H7 (cell line): ENCODE data around the gene BBS1. TPM values are rescaled to one million over a fixed set of nuclear protein-coding genes. Genes with fewer than 3 reads are reported as not detected.

ENCODE experiments used
- DNase-seq: peaks from one replicate; pipeline ENCODE4 v3.0.0; 2012
- H3K27me3 ChIP-seq: 2 replicates; pipeline ENCODE4 v1.6.0; 2011; ENCODE audit warnings: mild to moderate bottlenecking, low read length; ENCODE audit not compliant: control insufficient read depth, insufficient read depth
- H3K36me3 ChIP-seq: replicated peaks from 2 replicates; pipeline ENCODE4 v1.5.1; 2011; ENCODE audit warnings: low read length; ENCODE audit not compliant: control insufficient read depth, insufficient read depth
- H3K4me3 ChIP-seq: 2 replicates; pipeline ENCODE4 v1.5.1; 2011; ENCODE audit warnings: low read depth, mild to moderate bottlenecking, control low read depth, low read length, moderate library complexity; ENCODE audit not compliant: insufficient read depth
- total RNA-seq: library from RNA; depleted of rRNA; stranded (reverse); fragments of >200 nt; shearing (Covaris generic); gene quantifications from 2 replicates; pipeline ENCODE4 v1.2.3, GENCODE V29; 2014

The BBS1 gene
- total RNA-seq, 1 experiment from 2014 or later: 25.4 TPM

- Histone ChIP-seq H3K27me3 (peaks cover 3% of the 10 kb centered on the region; the same call in 1 of the 2 replicates), H3K36me3 (peaks cover 4% of the 10 kb centered on the region), H3K4me3 (no peak overlapping the region)
- no peak for DNase-seq
These were observed 38.4 kb upstream of the BBS1 start for GRCh38 chr11:66472054-66472453.

- Histone ChIP-seq H3K36me3 (peaks cover 4% of the 10 kb centered on the region), H3K4me3 (no peak overlapping the region), H3K27me3 (no peaks in the 10 kb centered on the region)
- no peak for DNase-seq
These were observed 37.3 kb upstream of the BBS1 start for GRCh38 chr11:66473167-66473566.

- DNase-seq: peak; percentile 24
These were observed 36.6 kb upstream of the BBS1 start for GRCh38 chr11:66473608-66474515.

GRCh38 chr11:66475349-66476172 is 34.9 kb upstream of the BBS1 start:
- peaks cover 4% of the 10 kb centered on the region for H3K36me3 ChIP-seq
- H3K4me3 ChIP-seq: no peak overlapping the region
- no peaks in the 10 kb centered on the region for H3K27me3 ChIP-seq
- DNase-seq: peak; percentile 48

More at GRCh38 chr11:66473608-66474515, 36.6 kb upstream of the BBS1 start:
- Histone ChIP-seq H3K36me3 (peaks cover 4% of the 10 kb centered on the region), H3K27me3 (no peaks in the 10 kb centered on the region), H3K4me3 (no peak overlapping the region)

- Histone ChIP-seq H3K36me3 (peaks cover 4% of the 10 kb centered on the region), H3K27me3 (no peaks in the 10 kb centered on the region), H3K4me3 (no peak overlapping the region)
- peak; percentile 58 for DNase-seq
These were observed 34.1 kb upstream of the BBS1 start for GRCh38 chr11:66476173-66476840.

- Histone ChIP-seq H3K4me3 (no peak overlapping the region), H3K36me3 (peaks cover 4% of the 10 kb centered on the region), H3K27me3 (no peaks in the 10 kb centered on the region)
- DNase-seq: peak; percentile 85
These were observed 33.6 kb upstream of the BBS1 start for GRCh38 chr11:66476841-66477251.

- DNase-seq: peak; percentile 73
- H3K27me3 ChIP-seq: no peaks in the 10 kb centered on the region
- no peak overlapping the region for H3K4me3 ChIP-seq
- peaks cover 4% of the 10 kb centered on the region for H3K36me3 ChIP-seq
These were observed 32.9 kb upstream of the BBS1 start for GRCh38 chr11:66477263-66478201.

GRCh38 chr11:66478729-66479393 is 31.6 kb upstream of the BBS1 start:
- DNase-seq: peak; percentile 88
- Histone ChIP-seq H3K27me3 (no peaks in the 10 kb centered on the region), H3K36me3 (peaks cover 3% of the 10 kb centered on the region), H3K4me3 (peak overlapping the region; percentile 93)

GRCh38 chr11:66479394-66480116 is 30.9 kb upstream of the BBS1 start:
- H3K4me3 ChIP-seq: peak overlapping the region; percentile 93
- H3K27me3 ChIP-seq: no peaks in the 10 kb centered on the region
- peaks cover 2% of the 10 kb centered on the region; the same call in 1 of the 2 replicates for H3K36me3 ChIP-seq
- DNase-seq: peak; percentile 75

- Histone ChIP-seq H3K4me3 (peak within 1 kb of the TSS; percentile 93), H3K27me3 (no peaks in the 10 kb centered on the region), H3K36me3 (peaks cover 2% of the 10 kb centered on the region; the same call in 1 of the 2 replicates)
- DNase-seq: peak; percentile 100
These were observed 30.1 kb upstream of the BBS1 start, which contains the start of gene DPP3 for GRCh38 chr11:66480117-66480938. DPP3 (plus strand) TSS chr11:66480434; CDS start chr11:66482201, 1,767 bp downstream.

- Histone ChIP-seq H3K27me3 (no peaks in the 10 kb centered on the region), H3K36me3 (peaks cover 10% of the 10 kb centered on the region)
These were observed 25.5 kb upstream of the BBS1 start for GRCh38 chr11:66484806-66485380.

GRCh38 chr11:66488957-66489356 is 21.5 kb upstream of the BBS1 start:
- peaks cover 16% of the 10 kb centered on the region for H3K36me3 ChIP-seq

More at GRCh38 chr11:66484806-66485380, 25.5 kb upstream of the BBS1 start:
- no peak for DNase-seq
- H3K4me3 ChIP-seq: no peak overlapping the region

More at GRCh38 chr11:66488957-66489356, 21.5 kb upstream of the BBS1 start:
- H3K4me3 ChIP-seq: no peak overlapping the region
- DNase-seq: no peak
- no peaks in the 10 kb centered on the region for H3K27me3 ChIP-seq
